Common myeloid progenitor, CD34-positive (primary cell): Measurements from ENCODE around the gene COA7.

Experiments
- CTCF ChIA-PET: fragments of 350-600 bp; sonication (Branson Sonifier 250); formaldehyde crosslinking; loops from one replicate; lab custom pipeline; 2021; ENCODE audit warnings: antibody characterized with exemption; lab: Charles Lee
- POLR2A ChIA-PET: fragments of 350-600 bp; sonication (Branson Sonifier 250); formaldehyde crosslinking; loops from one replicate; lab custom pipeline; 2021; ENCODE audit warnings: antibody characterized with exemption; lab: Charles Lee
- DNase-seq, 3 donors: peaks; one replicate each; pipeline versions ENCODE4 v3.0.0 to v3.0.0-alpha.2; 2013
- H3K27ac ChIP-seq, 2 experiments: 1 replicate in 1 of 2; 2 replicates in 1 of 2; pipeline ENCODE4 v1.7.0; 2013; ENCODE audit warnings: inconsistent platforms in 2 of 2, low read length in 2 of 2, mild to moderate bottlenecking in 2 of 2, low read depth in 1 of 2, moderate library complexity in 1 of 2; ENCODE audit not compliant: severe bottlenecking in 2 of 2, insufficient read depth in 1 of 2, poor library complexity in 1 of 2
- H3K27me3 ChIP-seq, 5 experiments: replicated peaks in 2 of 5; 1 replicate in 3 of 5; 2 replicates in 2 of 5; pipeline versions ENCODE4 v1.6.1 to v1.7.0; 2013; ENCODE audit warnings: low read length in 4 of 5, mild to moderate bottlenecking in 2 of 5, moderate library complexity in 2 of 5, inconsistent platforms in 1 of 5; ENCODE audit not compliant: insufficient read depth in 5 of 5, control insufficient read depth in 4 of 5
- H3K36me3 ChIP-seq, 4 experiments: 1 replicate in 2 of 4; 2 replicates in 2 of 4; pipeline versions ENCODE4 v1.6.1 to v1.7.0; 2013; ENCODE audit warnings: low read length in 3 of 4, control low read depth in 1 of 4, mild to moderate bottlenecking in 1 of 4; ENCODE audit not compliant: control insufficient read depth in 4 of 4, insufficient read depth in 4 of 4
- H3K4me1 ChIP-seq, 4 experiments: 1 replicate in 3 of 4; 2 replicates in 1 of 4; pipeline versions ENCODE4 v1.6.1 to v1.7.1; 2013; ENCODE audit warnings: low read length in 3 of 4, mild to moderate bottlenecking in 3 of 4, control low read depth in 1 of 4, inconsistent platforms in 1 of 4, moderate library complexity in 1 of 4; ENCODE audit not compliant: control insufficient read depth in 4 of 4, insufficient read depth in 4 of 4; ENCODE audit errors: control extremely low read depth in 1 of 4
- H3K4me3 ChIP-seq, 7 experiments: 1 replicate in 4 of 7; 2 replicates in 3 of 7; pipeline versions ENCODE4 v1.5.1 to v1.7.0; 2013; ENCODE audit warnings: mild to moderate bottlenecking in 7 of 7, low read length in 6 of 7, moderate library complexity in 6 of 7, inconsistent platforms in 2 of 7, low read depth in 2 of 7, control low read depth in 1 of 7; ENCODE audit not compliant: insufficient read depth in 4 of 7, control insufficient read depth in 1 of 7; ENCODE audit errors: extremely low read depth in 1 of 7
- H3K9me3 ChIP-seq, 5 experiments: 1 replicate in 4 of 5; 2 replicates in 1 of 5; pipeline versions ENCODE4 v1.6.1 to v1.7.1; 2013; ENCODE audit warnings: low read length in 4 of 5, mild to moderate bottlenecking in 2 of 5, inconsistent platforms in 1 of 5, low read depth in 1 of 5, moderate library complexity in 1 of 5; ENCODE audit not compliant: control insufficient read depth in 4 of 5, insufficient read depth in 2 of 5; ENCODE audit errors: control extremely low read depth in 1 of 5
- WGBS: methylation state at CpG from one replicate; pipeline ENCODE4 v1.1.5; 2013; ENCODE audit not compliant: insufficient coverage; 5-methylcytosine and 5-hydroxymethylcytosine counted together

COA7 gene

GRCh38 chr1:52654063-52654462 lies 44.1 kb downstream of the COA7 start:
- no peaks in the 10 kb centered on the region for H3K36me3 ChIP-seq
- ChIA-PET CTCF (no interaction called here), POLR2A (no interaction called here)
- no peak overlapping the region for H3K4me3 ChIP-seq
- H3K27ac ChIP-seq = no peak overlapping the region
- no peak for DNase-seq
- H3K9me3 ChIP-seq = no peaks in the 10 kb centered on the region
- H3K4me1 ChIP-seq = no peaks in the 10 kb centered on the region
- no peaks in the 10 kb centered on the region for H3K27me3 ChIP-seq

- Histone ChIP-seq H3K9me3 (no peaks in the 10 kb centered on the region), H3K27ac (no peak overlapping the region), H3K27me3 (no peaks in the 10 kb centered on the region), H3K4me1 (no peaks in the 10 kb centered on the region), H3K36me3 (no peaks in the 10 kb centered on the region), H3K4me3 (no peak overlapping the region)
- ChIA-PET CTCF (no interaction called here), POLR2A (no interaction called here)
- 94% methylated on average over 2 of the region's 5 CpGs for WGBS
- no peak for DNase-seq
Measured at GRCh38 chr1:52653207-52653849, 44.8 kb downstream of the COA7 start.

- H3K4me1 ChIP-seq = no peaks in the 10 kb centered on the region
- ChIA-PET CTCF (interaction anchor here (0.7 kb wide), 1 partner anchor 14 kb away, joined by 3 read pairs; no protein-coding TSS in a partner anchor), POLR2A (no interaction called here)
- no CpG with 5 or more reads among the region's 1 CpG for WGBS
- no peaks in the 10 kb centered on the region for H3K36me3 ChIP-seq
- H3K27me3 ChIP-seq = no peaks in the 10 kb centered on the region
- no peak overlapping the region for H3K4me3 ChIP-seq
- no peak for DNase-seq
- H3K27ac ChIP-seq = no peak overlapping the region
- H3K9me3 ChIP-seq = no peaks in the 10 kb centered on the region
Measured at GRCh38 chr1:52651904-52652303, 46.2 kb downstream of the COA7 start.

GRCh38 chr1:52645261-52645660 lies 52.9 kb downstream of the COA7 start:
- CTCF ChIA-PET = no interaction called here
- no peak overlapping the region for H3K27ac ChIP-seq
- POLR2A ChIA-PET = interaction anchor here (0.6 kb wide), 1 partner anchor 47 kb away, joined by 3 read pairs; no protein-coding TSS in a partner anchor

GRCh38 chr1:52641307-52641706 lies 56.8 kb downstream of the COA7 start:
- Histone ChIP-seq H3K9me3 (no peaks in the 10 kb centered on the region), H3K27me3 (no peaks in the 10 kb centered on the region), H3K4me1 (peaks cover 4 to 27% (median 8%) of the 10 kb centered on the region in 4 experiments), H3K27ac (no peak overlapping the region), H3K4me3 (no peak overlapping the region), H3K36me3 (no peaks in the 10 kb centered on the region)
- POLR2A ChIA-PET = interaction anchor here (1.1 kb wide), 1 partner anchor 109 kb away, joined by 3 read pairs; no protein-coding TSS in a partner anchor
- CTCF ChIA-PET = no interaction called here
- peak in 2 of 3 donors; percentile 54 to 61 for DNase-seq
- WGBS = 100% methylated on average over 2 of the region's 4 CpGs

More at GRCh38 chr1:52645261-52645660, 52.9 kb downstream of the COA7 start:
- Histone ChIP-seq H3K36me3 (no peaks in the 10 kb centered on the region), H3K27me3 (no peaks in the 10 kb centered on the region), H3K4me1 (peaks cover 0 to 10% (median 3%) of the 10 kb centered on the region in 4 experiments), H3K9me3 (no peaks in the 10 kb centered on the region), H3K4me3 (no peak overlapping the region)
- DNase-seq = no peak
- WGBS = 73% methylated on average over 2 of the region's 6 CpGs

GRCh38 chr1:52640697-52641096 lies 57.5 kb downstream of the COA7 start:
- DNase-seq = no peak
- ChIA-PET POLR2A (no interaction called here), CTCF (no interaction called here)
- Histone ChIP-seq H3K4me1 (peaks cover 4 to 27% (median 8%) of the 10 kb centered on the region in 4 experiments), H3K27me3 (no peaks in the 10 kb centered on the region), H3K4me3 (no peak overlapping the region), H3K36me3 (no peaks in the 10 kb centered on the region), H3K9me3 (no peaks in the 10 kb centered on the region), H3K27ac (no peak overlapping the region)
- 97% methylated on average over 5 of the region's 6 CpGs for WGBS

GRCh38 chr1:52637946-52638345 lies 60.2 kb downstream of the COA7 start:
- WGBS = 98% methylated on average over 2 of the region's 4 CpGs
- peaks cover 0 to 23% (median 8%) of the 10 kb centered on the region in 5 experiments for H3K27me3 ChIP-seq
- no peaks in the 10 kb centered on the region for H3K36me3 ChIP-seq
- H3K4me3 ChIP-seq = no peak overlapping the region
- no peak for DNase-seq
- ChIA-PET POLR2A (no interaction called here), CTCF (interaction anchor here (0.7 kb wide), 1 partner anchor 14 kb away, joined by 3 read pairs; no protein-coding TSS in a partner anchor)
- no peak overlapping the region for H3K27ac ChIP-seq
- H3K9me3 ChIP-seq = peaks cover 0 to 9% (median 0%) of the 10 kb centered on the region in 5 experiments
- peaks cover 4 to 32% (median 12%) of the 10 kb centered on the region in 4 experiments for H3K4me1 ChIP-seq
